ENCODE data around the gene ARHGAP44.

GRCh38 chr17:12977008-12977751, 187.9 kb downstream of the ARHGAP44 start:
- TF ChIP-seq, protein P1, sequence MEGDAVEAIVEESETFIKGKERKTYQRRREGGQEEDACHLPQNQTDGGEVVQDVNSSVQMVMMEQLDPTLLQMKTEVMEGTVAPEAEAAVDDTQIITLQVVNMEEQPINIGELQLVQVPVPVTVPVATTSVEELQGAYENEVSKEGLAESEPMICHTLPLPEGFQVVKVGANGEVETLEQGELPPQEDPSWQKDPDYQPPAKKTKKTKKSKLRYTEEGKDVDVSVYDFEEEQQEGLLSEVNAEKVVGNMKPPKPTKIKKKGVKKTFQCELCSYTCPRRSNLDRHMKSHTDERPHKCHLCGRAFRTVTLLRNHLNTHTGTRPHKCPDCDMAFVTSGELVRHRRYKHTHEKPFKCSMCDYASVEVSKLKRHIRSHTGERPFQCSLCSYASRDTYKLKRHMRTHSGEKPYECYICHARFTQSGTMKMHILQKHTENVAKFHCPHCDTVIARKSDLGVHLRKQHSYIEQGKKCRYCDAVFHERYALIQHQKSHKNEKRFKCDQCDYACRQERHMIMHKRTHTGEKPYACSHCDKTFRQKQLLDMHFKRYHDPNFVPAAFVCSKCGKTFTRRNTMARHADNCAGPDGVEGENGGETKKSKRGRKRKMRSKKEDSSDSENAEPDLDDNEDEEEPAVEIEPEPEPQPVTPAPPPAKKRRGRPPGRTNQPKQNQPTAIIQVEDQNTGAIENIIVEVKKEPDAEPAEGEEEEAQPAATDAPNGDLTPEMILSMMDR (conservative IDR thresholded peaks at IDR 0.05; ENCODE audit: low read length), result no peak
- no peak for TF ChIP-seq EZH2phosphoT487 (IDR thresholded peaks at IDR 0.05; ENCODE audit: borderline replicate concordance, low read depth, low read length)

Measured in OCI-LY7 (cell line).